PC-9 (cell line): Measurements from ENCODE around the gene BMS1. TPM values are rescaled to one million over a fixed set of nuclear protein-coding genes. Genes with fewer than 3 reads are reported as not detected.

Experiments
- BruUV-seq: library from RNA; stranded (reverse); fragments of 400-500 nt; replicated peaks from 2 replicates; lab custom pipeline; 2021; lab: Mats Ljungman, UMichigan
- CTCF ChIA-PET: fragments of 300-600 bp; sonication (Branson Sonifier 250); formaldehyde crosslinking; loops from one replicate; lab custom pipeline; 2022; ENCODE audit warnings: antibody characterized with exemption; lab: Charles Lee
- POLR2A ChIA-PET: fragments of 300-600 bp; sonication (Branson Sonifier 250); formaldehyde crosslinking; loops from one replicate; lab custom pipeline; 2022; ENCODE audit warnings: antibody characterized with exemption; ENCODE audit not compliant: unreplicated experiment; lab: Charles Lee
- DNase-seq, 2 experiments: peaks; one replicate each; pipeline versions ENCODE4 v3.0.0 to v3.0.0-alpha.2; 2015 to 2022; ENCODE audit warnings: mixed read lengths in 1 of 2
- H2AFZ ChIP-seq: fragments of 200-600 bp; sonication (generic); 2 replicates; pipeline ENCODE4 v1.8.1; 2017; ENCODE audit warnings: antibody characterized with exemption
- H3F3A ChIP-seq: fragments of 200-600 bp; sonication (generic); 2 replicates; pipeline ENCODE4 v1.8.1; 2017; ENCODE audit warnings: antibody characterized with exemption, mild to moderate bottlenecking, low read depth; ENCODE audit not compliant: insufficient read depth
- H3K27ac ChIP-seq: fragments of 200-600 bp; sonication (generic); 2 replicates; pipeline ENCODE4 v1.6.1; 2016; ENCODE audit warnings: mixed run types
- H3K27me3 ChIP-seq: fragments of 200-600 bp; sonication (generic); 2 replicates; pipeline ENCODE4 v1.6.1; 2016; ENCODE audit warnings: low read depth, mixed run types; ENCODE audit not compliant: insufficient read depth
- H3K36me3 ChIP-seq: fragments of 200-600 bp; sonication (generic); 2 replicates; pipeline ENCODE4 v1.6.1; 2016; ENCODE audit warnings: low read depth, mixed run types
- H3K4me1 ChIP-seq: fragments of 200-600 bp; sonication (generic); replicated peaks from 2 replicates; pipeline ENCODE4 v1.6.1; 2016; ENCODE audit warnings: mixed run types; ENCODE audit not compliant: insufficient read depth
- H3K4me2 ChIP-seq: fragments of 200-600 bp; sonication (generic); 2 replicates; pipeline ENCODE4 v1.6.1; 2017; ENCODE audit warnings: mixed run types
- H3K4me3 ChIP-seq: fragments of 200-600 bp; sonication (generic); 2 replicates; pipeline ENCODE4 v1.6.1; 2016; ENCODE audit warnings: mixed run types
- H3K79me2 ChIP-seq: fragments of 200-600 bp; sonication (generic); 2 replicates; pipeline ENCODE4 v1.6.1; 2017; ENCODE audit warnings: low read depth, mixed run types
- H3K9me2 ChIP-seq: fragments of 200-600 bp; sonication (generic); 2 replicates; pipeline ENCODE4 v1.8.1; 2017; ENCODE audit warnings: mild to moderate bottlenecking; ENCODE audit not compliant: insufficient read depth
- H3K9me3 ChIP-seq: fragments of 200-600 bp; sonication (generic); 2 replicates; pipeline ENCODE4 v1.8.1; 2016; ENCODE audit warnings: low read depth; ENCODE audit not compliant: insufficient read depth
- H4K20me1 ChIP-seq: fragments of 200-600 bp; sonication (generic); 2 replicates; pipeline ENCODE4 v1.8.1; 2017; ENCODE audit not compliant: insufficient read depth
- EZH2 ChIP-seq: fragments of 200-600 bp; sonication (generic); IDR thresholded peaks from 2 replicates; pipeline ENCODE4 v1.8.0; 2017; ENCODE audit warnings: antibody characterized with exemption, low read depth
- intact Hi-C: fragments of 100-400 bp; cut with micrococcal nuclease; formaldehyde crosslinking; loops from one replicate; pipeline ENCODE4 v1.10.0; 2022; ENCODE audit not compliant: unreplicated experiment
- total RNA-seq: library from RNA; stranded (reverse); gene quantifications from 2 replicates; pipeline ENCODE4 v1.2.3, GENCODE V29; 2021
- TF ChIP-seq, protein P1 (sequence below): fragments of 200-600 bp; sonication (generic); conservative IDR thresholded peaks from 2 replicates; pipeline ENCODE4 v1.6.1; 2017; ENCODE audit warnings: mixed run types, antibody characterized with exemption, mild to moderate bottlenecking, moderate library complexity

BMS1 gene
- total RNA-seq, 1 experiment from 2014 or later, result 20.0 TPM

DNA sequence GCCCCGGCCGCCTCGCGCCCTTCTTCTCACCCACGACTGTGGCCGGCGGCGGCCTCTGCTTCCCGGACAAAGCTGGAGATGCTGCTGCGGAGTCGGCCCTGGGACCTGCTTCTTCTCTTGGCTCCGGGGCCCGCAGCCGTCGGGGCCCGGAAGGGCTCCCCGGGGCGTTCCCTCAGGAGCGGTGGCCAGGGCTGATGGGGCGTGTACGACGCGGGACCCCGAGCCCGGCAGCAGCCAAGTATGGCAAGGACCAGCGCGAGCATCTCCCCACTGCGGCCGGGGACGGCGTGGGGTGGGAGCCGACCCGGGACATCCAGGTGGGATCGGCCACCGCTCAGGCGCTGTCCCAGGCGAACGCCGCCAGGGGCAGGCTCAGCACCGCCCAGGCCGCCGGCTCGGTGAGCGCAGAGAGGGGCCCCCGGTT is 27.6 kb upstream of the BMS1 start:
- no TSS peak for BruUV-seq
- Histone ChIP-seq H3K79me2 (no peaks in the 10 kb centered on the region), H3K4me1 (no peaks in the 10 kb centered on the region), H3K36me3 (no peaks in the 10 kb centered on the region), H2AFZ (no peak overlapping the region), H3F3A (no peaks in the 10 kb centered on the region), H3K9me2 (no peaks in the 10 kb centered on the region), H3K9me3 (no peaks in the 10 kb centered on the region), H3K27ac (no peak overlapping the region), H4K20me1 (no peaks in the 10 kb centered on the region), H3K4me2 (no peak overlapping the region), H3K4me3 (no peak overlapping the region), H3K27me3 (peaks cover 21% of the 10 kb centered on the region)
- CTCF ChIA-PET, result no interaction called here
- TF ChIP-seq, protein P1, sequence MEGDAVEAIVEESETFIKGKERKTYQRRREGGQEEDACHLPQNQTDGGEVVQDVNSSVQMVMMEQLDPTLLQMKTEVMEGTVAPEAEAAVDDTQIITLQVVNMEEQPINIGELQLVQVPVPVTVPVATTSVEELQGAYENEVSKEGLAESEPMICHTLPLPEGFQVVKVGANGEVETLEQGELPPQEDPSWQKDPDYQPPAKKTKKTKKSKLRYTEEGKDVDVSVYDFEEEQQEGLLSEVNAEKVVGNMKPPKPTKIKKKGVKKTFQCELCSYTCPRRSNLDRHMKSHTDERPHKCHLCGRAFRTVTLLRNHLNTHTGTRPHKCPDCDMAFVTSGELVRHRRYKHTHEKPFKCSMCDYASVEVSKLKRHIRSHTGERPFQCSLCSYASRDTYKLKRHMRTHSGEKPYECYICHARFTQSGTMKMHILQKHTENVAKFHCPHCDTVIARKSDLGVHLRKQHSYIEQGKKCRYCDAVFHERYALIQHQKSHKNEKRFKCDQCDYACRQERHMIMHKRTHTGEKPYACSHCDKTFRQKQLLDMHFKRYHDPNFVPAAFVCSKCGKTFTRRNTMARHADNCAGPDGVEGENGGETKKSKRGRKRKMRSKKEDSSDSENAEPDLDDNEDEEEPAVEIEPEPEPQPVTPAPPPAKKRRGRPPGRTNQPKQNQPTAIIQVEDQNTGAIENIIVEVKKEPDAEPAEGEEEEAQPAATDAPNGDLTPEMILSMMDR, result no peak
- TF ChIP-seq EZH2, result no peak
- intact Hi-C loops, result loop anchor here (10.0 kb wide), 1 partner anchor 340 kb away; no protein-coding TSS in a partner anchor
- DNase-seq, result no peak
- POLR2A ChIA-PET, result no interaction called here

GRCh38 chr10:42755556-42756093 is 27.0 kb upstream of the BMS1 start:
- Histone ChIP-seq H3F3A (no peaks in the 10 kb centered on the region), H3K9me2 (no peaks in the 10 kb centered on the region), H3K4me2 (no peak overlapping the region), H3K4me3 (no peak overlapping the region), H3K36me3 (no peaks in the 10 kb centered on the region), H3K9me3 (no peaks in the 10 kb centered on the region), H3K27me3 (peaks cover 19% of the 10 kb centered on the region), H3K79me2 (no peaks in the 10 kb centered on the region), H3K4me1 (no peaks in the 10 kb centered on the region), H2AFZ (no peak overlapping the region), H3K27ac (no peak overlapping the region), H4K20me1 (no peaks in the 10 kb centered on the region)
- ChIA-PET CTCF (no interaction called here), POLR2A (no interaction called here)
- BruUV-seq, result no TSS peak
- intact Hi-C loops, result loop anchor here (10.0 kb wide), 1 partner anchor 339 kb away; no protein-coding TSS in a partner anchor
- no peak for TF ChIP-seq EZH2
- TF ChIP-seq, protein P1, result no peak
- no peak for DNase-seq

DNA sequence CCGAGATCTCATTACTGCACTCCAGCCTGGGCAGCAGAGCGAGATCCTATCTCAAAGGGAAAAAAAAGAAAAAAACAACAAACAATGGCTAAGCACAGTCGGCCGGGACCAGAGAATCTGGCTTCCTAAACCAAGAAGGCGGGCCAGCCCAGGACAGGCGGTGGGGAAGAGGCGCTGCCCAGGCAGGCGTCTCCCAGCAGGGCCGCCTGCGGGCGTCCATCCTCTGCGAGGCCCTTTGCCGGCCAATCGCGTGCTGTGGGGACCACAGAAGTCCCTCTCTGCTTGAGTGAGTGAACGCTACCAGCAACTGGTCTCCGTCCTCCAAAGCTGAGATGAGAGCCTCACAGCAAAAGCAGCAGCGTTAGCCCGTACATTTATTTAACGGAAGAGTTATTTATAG is 14.7 kb upstream of the BMS1 start:
- Histone ChIP-seq H3K79me2 (no peaks in the 10 kb centered on the region), H4K20me1 (no peaks in the 10 kb centered on the region), H2AFZ (no peak overlapping the region), H3K4me1 (no peaks in the 10 kb centered on the region; the same call in 1 of the 2 replicates), H3K27me3 (peaks cover 51% of the 10 kb centered on the region), H3K9me3 (no peaks in the 10 kb centered on the region), H3K4me3 (no peak overlapping the region), H3K9me2 (no peaks in the 10 kb centered on the region), H3K36me3 (no peaks in the 10 kb centered on the region), H3K27ac (no peak overlapping the region), H3F3A (no peaks in the 10 kb centered on the region), H3K4me2 (no peak overlapping the region)
- DNase-seq, result no peak
- ChIA-PET CTCF (no interaction called here), POLR2A (no interaction called here)
- no TSS peak for BruUV-seq
- no peak for TF ChIP-seq EZH2
- TF ChIP-seq, protein P1, result no peak
- intact Hi-C loops, result no loop called here
